GM19351 (cell line): ENCODE results near the gene CD2AP.
"Not testable (repeated sequence)": the region's sequence is repeated elsewhere in the genome, so short reads cannot be mapped to it uniquely, and the experiment has no call there.

Experiments
- ATAC-seq: cut with Tn5 transposase; IDR thresholded peaks from one replicate; pipeline ENCODE4 v1.9.1; 2021; ENCODE audit warnings: mild to moderate bottlenecking, moderate library complexity; ENCODE audit not compliant: unreplicated experiment

Gene CD2AP

DNA sequence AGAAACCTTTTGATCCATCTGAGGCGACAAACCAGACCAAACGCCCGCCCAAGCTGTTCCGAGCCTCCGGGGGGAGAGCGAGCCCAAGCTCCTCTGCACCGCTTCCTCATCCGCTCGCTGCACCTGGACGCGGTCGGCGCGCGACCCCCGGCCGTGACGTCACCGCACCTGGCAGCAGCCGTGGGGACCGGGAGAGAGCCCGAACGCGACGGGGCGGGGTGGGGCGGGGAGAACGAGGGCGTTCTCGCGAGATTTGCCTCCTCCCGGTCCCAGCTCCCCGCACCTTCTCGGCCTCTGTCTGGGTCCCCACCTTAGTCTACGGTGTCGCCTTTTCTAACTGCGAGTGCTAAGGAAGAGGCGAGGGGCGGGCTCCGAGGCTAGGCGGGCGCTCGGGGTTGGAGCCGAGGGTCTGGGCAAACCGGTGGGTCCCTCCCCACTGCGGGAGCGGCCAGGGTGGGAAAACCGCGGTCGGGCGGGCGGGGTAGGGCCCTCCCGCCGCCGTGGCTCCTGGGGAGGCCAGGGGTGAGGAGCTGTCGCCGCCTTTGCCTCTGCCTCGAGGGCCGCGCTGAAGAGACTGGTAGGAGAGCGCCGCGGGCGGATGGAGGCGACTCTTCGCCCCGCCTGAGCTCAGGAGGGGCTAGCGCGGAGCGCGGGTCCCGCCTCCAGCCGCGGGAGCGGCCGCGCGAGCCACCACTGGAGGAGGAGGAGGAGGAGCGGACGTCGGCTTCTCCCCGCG is at the start of gene CD2AP:
CD2AP (plus strand) TSS at position 293 of the 736 bp plus-strand sequence. CDS start 456 bp downstream, outside the sequence.
- ATAC-seq, result peak; percentile 76

DNA sequence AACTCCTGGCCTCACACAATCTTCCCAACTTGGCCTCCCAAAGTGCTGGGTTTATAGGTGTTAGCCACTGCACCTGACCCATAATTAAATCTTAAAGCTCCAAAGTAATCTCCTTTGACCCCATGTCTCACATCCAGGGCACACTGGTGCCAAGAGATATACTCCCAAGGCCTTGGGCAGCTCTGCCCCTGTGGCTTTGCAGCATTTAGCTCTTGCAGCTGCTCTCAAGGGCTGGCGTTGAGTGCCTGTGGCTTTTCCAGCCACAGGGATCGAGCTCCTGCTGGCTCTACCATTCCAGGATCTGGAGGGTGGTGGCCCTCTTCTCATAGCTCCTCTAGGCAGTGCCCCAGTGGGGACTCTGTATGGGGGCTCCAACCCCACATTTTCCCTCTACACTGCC is 49.3 kb upstream of the CD2AP start:
- no peak for ATAC-seq

DNA sequence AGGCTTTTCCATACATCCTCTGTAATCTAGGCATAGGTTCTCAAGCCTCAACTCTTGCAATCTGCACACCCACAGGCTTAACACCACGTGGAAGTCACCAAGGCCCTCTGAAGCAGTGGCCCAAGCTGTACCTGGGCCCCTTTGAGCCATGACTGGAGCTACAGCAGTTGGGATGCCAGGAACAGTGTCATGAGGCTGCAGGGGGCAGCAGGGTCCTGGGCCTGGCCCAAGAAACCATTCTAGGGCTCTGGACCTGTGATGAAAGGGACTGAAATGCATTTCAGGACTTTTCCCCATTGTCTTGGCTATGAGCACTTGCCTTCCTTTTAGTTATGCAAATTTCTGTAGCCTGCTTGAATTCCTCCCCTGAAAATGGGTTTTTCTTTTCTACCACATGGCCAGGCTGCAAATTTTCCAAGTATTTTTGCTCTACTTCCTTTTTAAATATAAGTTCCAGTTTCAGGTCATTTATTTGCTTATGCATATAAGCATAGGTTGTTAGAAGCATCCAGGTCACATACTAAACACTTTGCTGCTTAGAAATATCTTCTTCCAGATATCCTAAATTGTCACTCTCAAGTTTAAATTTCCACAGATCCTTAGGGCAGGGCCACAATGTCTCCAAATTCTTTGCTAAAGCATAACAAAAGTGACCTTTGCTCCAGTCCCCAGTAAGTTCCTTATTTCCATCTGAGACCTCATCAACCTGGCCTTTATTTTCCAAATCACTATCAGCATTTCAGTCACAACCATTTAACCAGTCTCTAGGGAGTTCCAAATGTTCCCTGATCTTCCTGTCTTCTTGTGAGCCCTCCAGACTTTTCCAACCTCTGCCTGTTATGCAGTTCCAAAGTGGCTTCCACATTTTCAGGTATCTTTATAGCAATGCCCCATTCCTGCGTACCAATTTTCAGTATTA is 48.6 kb upstream of the CD2AP start:
- ATAC-seq, result no peak

DNA sequence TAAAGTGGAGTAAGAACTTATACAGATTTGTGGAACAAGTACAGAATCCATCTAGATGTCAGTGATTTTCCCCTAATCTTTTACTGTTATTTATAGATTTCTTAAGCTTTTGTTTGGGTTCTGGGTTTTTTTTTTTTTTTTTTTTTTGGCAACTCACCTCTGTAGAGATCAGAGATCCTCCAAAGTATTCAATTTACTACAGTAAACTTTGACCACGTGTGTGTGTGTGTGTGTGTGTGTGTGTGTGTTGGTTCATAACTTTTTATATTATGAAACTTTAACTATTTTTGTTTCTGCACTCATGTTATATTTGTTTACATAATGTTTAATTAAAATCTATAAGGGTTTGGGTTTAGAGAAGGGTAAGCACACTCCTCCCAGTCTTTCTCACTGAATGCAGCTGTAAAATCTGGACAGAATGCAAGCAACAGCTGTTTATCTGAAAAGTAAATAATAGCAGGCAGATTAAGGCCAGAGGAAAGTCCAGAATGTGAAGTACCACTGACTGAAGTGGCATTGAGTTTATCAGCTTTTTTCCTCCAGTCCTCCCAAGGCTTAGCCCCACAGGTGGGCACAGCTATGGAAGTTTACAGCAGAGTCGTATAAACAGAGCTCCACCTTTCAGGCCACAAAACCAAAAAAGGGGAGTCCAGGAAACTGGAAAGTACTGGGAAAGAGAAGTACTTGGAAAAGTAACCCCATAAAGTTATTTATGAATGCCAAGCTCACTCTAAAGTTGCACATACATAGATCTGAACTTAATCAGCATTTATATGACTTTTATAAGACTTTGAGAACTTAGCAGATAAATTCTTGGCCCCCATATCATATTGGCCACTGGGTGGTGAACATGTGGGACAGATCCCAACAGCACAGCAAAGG is 43.0 kb upstream of the CD2AP start:
- ATAC-seq, result no peak

DNA sequence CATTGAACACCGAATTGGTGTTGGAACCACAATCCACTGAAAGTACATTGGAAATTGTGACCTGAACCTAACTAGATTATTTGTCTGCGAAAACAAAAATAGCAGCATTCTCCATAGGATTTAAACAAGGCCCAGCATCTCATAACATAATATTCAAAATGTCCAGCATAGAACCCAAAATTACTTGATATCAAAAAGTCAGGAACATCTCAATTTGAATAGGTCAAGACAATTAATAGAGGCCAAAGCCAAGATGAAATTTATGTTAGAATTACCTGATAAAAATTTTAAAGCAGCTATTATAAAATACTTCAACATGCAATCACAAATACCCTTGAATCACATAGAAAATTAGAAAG is 42.4 kb upstream of the CD2AP start:
- ATAC-seq, result no peak

- peak; percentile 64 for ATAC-seq
Observed at GRCh38 chr6:47437592-47437991, 40.0 kb upstream of the CD2AP start.

- peak; percentile 79 for ATAC-seq
Observed at GRCh38 chr6:47438481-47439347, 38.9 kb upstream of the CD2AP start.

DNA sequence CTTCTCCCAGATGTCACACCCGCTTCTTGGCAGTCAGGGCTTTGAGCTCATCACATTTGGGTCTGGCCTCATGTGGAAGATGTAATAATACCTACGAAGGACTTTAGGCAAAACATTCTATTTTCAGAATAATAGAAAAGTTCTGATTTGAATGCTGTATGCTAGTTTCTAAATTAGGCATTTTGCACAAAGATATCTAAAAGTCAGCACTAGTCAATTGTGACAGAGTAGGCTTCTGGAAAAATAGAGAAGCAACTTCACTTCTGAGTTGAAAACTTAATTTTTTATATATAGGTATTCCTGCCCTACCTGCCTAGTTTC is 38.3 kb upstream of the CD2AP start:
- peak; percentile 28 for ATAC-seq

DNA sequence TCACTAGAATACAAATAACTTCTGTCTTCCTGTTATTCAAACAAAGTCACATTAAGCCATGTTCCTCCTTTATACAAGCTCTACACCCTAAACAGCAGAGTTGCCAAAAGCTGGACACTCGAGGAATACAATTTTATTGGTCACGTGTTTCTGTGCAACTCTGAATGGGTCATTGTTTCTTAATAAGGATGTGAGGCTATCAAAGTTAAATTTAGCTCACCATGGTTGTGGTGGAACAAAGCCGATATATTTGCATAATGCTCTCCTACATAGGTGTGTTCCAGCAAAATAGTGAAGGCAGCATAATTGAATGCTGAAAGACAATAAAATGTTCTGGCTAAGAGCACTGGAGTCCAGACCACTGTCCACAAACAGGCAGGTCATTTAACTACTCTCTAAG is 36.9 kb upstream of the CD2AP start:
- ATAC-seq, result peak; percentile 64

DNA sequence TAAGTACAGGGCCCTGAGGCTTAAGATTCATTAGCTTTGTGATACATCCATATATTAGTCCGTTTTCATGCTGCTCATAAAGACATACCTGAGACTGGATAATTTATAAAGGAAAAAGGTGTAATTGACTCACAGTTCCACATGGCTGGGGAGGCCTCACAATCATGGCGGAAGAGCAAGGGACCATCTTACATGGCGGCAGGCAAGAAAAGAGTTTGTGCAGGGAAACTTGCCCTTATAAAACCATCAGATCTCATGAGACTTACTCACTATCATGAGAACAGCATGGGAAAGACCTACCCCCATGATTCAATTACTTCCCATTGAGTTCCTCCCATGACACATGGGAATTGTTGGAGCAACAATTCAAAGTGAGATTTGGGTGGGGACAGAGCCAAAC is 32.6 kb upstream of the CD2AP start:
- ATAC-seq, result not testable (repeated sequence)

DNA sequence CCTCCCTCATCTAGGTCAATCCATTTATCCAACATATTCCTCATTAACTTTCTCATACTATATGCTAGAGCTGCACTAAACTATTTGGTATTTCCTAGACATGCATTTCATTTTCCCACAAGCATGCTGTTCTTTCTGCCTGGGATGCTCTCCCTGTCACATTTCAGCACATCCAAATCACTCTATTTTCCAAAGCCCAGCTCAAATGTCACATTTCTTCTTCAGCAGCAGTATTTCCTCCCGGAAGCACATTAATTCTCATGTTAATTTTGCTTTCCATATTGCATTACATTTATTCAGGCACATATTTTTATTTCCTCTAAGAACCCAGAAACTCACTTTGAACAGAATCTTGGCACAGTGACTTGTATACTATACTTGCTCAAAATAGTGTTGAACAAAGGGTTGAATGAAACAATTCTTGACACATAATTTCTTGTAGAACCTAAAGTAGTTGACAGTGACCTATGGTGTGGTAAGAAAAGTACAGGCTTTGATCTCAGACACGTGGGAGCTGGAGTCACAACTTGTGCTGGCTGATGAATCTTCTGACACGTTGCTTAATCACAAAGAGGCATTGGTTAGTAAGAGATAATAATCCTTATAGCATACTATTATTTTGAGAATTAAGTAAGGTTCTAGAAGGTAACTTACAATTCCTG is 30.8 kb upstream of the CD2AP start:
- no peak for ATAC-seq

GRCh38 chr6:47447722-47448121 is 29.9 kb upstream of the CD2AP start:
- no peak for ATAC-seq

GRCh38 chr6:47451162-47451561 is 26.4 kb upstream of the CD2AP start:
- ATAC-seq, result no peak

GRCh38 chr6:47452899-47453298 is 24.7 kb upstream of the CD2AP start:
- no peak for ATAC-seq

DNA sequence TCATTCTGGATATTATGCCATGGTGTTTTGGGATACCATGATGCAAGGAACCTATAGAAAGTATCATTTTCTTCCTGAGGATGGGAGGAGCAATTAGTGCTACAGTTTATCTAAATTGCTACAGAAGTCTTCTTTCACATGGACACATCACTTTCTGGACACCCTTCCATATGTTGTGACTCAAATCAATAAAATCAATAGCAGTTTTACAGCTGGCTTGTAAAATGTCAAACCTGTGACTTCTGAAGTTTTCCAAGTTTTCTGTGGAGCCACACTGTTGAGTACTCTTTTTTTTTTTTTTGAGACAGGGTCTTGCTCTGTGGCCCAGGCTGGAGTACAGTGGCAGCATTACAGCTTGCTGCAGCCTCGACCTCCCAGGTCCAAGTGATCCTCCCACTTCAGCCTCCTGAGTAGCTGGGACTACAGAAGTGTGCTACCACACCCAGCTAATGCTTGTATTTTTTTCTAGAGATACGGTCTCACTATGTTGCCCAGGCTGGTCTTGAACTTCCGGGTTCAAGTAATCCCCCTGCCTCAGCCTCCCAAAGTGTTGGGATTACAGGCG is 24.1 kb upstream of the CD2AP start:
- ATAC-seq, result no peak

- no peak for ATAC-seq
Observed at GRCh38 chr6:47454713-47455396, 22.7 kb upstream of the CD2AP start.

DNA sequence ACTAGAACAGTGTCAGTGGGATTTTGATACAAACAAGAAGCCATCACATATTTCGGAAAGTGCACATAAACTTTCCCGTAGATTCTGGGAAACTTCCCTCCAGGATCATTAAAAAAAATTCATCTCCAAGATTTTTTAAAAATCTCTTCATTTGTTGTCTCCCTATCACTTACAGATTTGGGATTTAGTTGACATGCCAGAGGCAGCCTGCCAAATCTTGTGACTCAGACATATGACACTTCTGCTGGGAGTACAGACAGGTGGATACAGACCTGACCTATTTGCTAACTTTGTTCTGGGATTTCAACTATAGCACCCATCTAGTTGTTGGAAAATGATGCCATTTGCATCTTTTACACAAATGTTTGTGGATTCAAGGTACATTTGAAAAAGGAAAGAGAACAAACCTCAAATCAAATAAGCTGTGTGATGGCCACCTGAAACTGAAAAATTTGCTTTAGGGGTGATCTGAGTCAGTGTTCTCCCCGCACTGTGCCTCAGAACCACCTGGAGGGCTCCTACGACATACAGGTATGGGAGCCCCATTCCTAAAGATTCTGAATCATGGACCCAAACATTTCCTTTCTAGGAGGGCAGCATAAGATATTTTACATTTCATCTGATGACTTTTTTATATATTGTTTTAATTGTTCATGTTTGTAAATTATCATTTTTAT is 21.9 kb upstream of the CD2AP start:
- peak; percentile 88 for ATAC-seq

DNA sequence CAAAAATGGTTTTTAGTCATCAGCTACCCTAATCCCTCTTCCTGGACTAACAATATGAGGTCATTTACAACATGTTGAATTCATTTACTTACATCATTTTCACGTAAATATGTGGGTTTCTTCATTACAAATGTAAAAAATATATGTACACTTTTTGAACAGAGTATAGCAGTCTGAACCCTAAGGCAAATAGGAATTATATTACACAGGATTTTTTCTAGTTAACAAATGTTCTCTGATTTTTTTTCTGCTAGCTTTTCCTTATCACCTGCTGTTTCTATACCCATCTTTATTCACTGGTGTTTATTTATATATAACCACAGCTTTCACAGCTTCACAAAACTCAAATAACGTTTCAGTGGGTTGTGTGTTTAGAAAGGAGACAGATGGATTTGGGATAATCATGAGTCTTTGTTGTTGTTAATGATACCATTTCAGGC is 21.0 kb upstream of the CD2AP start:
- no peak for ATAC-seq
